HepG2 (cell line): Measurements from ENCODE around the gene GRAMD1A. TPM values are rescaled to one million over a fixed set of nuclear protein-coding genes. Genes with fewer than 3 reads are reported as not detected.

Source experiments
- ATAC-seq: fragments of 200-7000 bp; cut with Tn5 transposase; 3 replicates; pipeline ENCODE4 v1.9.1; 2020; ENCODE audit warnings: mild to moderate bottlenecking, moderate library complexity
- BruUV-seq: library from RNA; stranded (reverse); fragments of 400-500 nt; replicated peaks from 2 replicates; lab custom pipeline; 2021; lab: Mats Ljungman, UMichigan
- CTCF ChIA-PET: fragments of 300-600 bp; formaldehyde crosslinking; extraction: SDS; loops from one replicate; lab custom pipeline; 2021; ENCODE audit warnings: low total read pairs, inconsistent platforms, low intra/inter-chr PET ratio; lab: Yijun Ruan, JAX
- POLR2A ChIA-PET: fragments of 350-600 bp; sonication (Branson Sonifier 250); formaldehyde crosslinking; loops from one replicate; lab custom pipeline; 2020; ENCODE audit warnings: antibody characterized with exemption, inconsistent platforms; lab: Yijun Ruan, JAX
- DNase-seq: peaks from one replicate; pipeline ENCODE4 v3.0.0-alpha.2; 2015; ENCODE audit warnings: low spot score
- FAIRE-seq: peaks from 3 replicates; lab custom pipeline; 2011; peaks lifted over from hg19 to GRCh38; lab: Jason Lieb, UNC
- H2AFZ ChIP-seq: one replicate; pipeline ENCODE4 v1.6.1; 2011; ENCODE audit warnings: low read length, inconsistent platforms
- H3K27ac ChIP-seq: fragments of 300-600 bp; 3 replicates; pipeline ENCODE4 v1.8.0; 2011; ENCODE audit warnings: mixed run types, mild to moderate bottlenecking, mixed read lengths, low read length, inconsistent platforms; ENCODE audit not compliant: insufficient read depth; ENCODE audit errors: extremely low read length
- H3K27me3 ChIP-seq, 2 experiments: fragments of 200-600 bp in 1 of 2; 2 replicates in 1 of 2; 3 replicates in 1 of 2; pipeline versions ENCODE4 v1.6.0 to v1.8.0; 2011; ENCODE audit warnings: low read length in 2 of 2, mild to moderate bottlenecking in 2 of 2, moderate library complexity in 2 of 2, inconsistent platforms in 1 of 2; ENCODE audit not compliant: insufficient read depth in 2 of 2, control insufficient read depth in 1 of 2
- H3K36me3 ChIP-seq, 2 experiments: fragments of 200-600 bp in 1 of 2; replicated peaks in 1 of 2; 2 replicates in 1 of 2; 3 replicates in 1 of 2; pipeline versions ENCODE4 v1.5.1 to v1.8.0; 2011; ENCODE audit warnings: low read length in 2 of 2, inconsistent platforms in 1 of 2; ENCODE audit not compliant: insufficient read depth in 2 of 2, control insufficient read depth in 1 of 2
- H3K4me1 ChIP-seq: 2 replicates; pipeline ENCODE4 v1.5.1; 2012; ENCODE audit warnings: low read length, inconsistent platforms; ENCODE audit not compliant: insufficient read depth
- H3K4me2 ChIP-seq: 2 replicates; pipeline ENCODE4 v1.6.0; 2011; ENCODE audit warnings: low read depth, low read length, inconsistent platforms
- H3K4me3 ChIP-seq, 3 experiments: fragments of 200-600 bp in 1 of 3; sonication (generic), shearing (Covaris generic) in 1 of 3; replicated peaks in 1 of 3; 2 replicates each; pipeline ENCODE4 v1.5.1; 2011 to 2016; ENCODE audit warnings: low read length in 3 of 3, inconsistent platforms in 2 of 3, low read depth in 2 of 3, mild to moderate bottlenecking in 2 of 3, control low read depth in 1 of 3, mixed read lengths in 1 of 3; ENCODE audit not compliant: insufficient read depth in 1 of 3
- H3K79me2 ChIP-seq: one replicate; pipeline ENCODE4 v1.6.1; 2011; ENCODE audit warnings: low read length, inconsistent platforms; ENCODE audit not compliant: insufficient read depth
- H3K9ac ChIP-seq: 2 replicates; pipeline ENCODE4 v1.6.0; 2011; ENCODE audit warnings: mild to moderate bottlenecking, low read depth, low read length, inconsistent platforms; ENCODE audit not compliant: insufficient read depth
- H3K9me3 ChIP-seq: 2 replicates; pipeline ENCODE4 v1.5.1; 2012; ENCODE audit warnings: mild to moderate bottlenecking, low read length
- H4K20me1 ChIP-seq: 2 replicates; pipeline ENCODE4 v1.6.0; 2011; ENCODE audit warnings: inconsistent platforms, mild to moderate bottlenecking, low read length, moderate library complexity; ENCODE audit not compliant: insufficient read depth
- POLR2A ChIP-seq, 2 experiments: IDR thresholded peaks; 2 replicates each; pipeline ENCODE4 v1.6.1; 2011; ENCODE audit warnings: low read depth in 2 of 2, low read length in 2 of 2, mild to moderate bottlenecking in 1 of 2, moderate library complexity in 1 of 2; ENCODE audit not compliant: insufficient read depth in 1 of 2
- SMAD9 ChIP-seq: sonication (generic); formaldehyde crosslinking; IDR thresholded peaks from 2 replicates; pipeline ENCODE4 v1.5.1; 2020; ENCODE audit warnings: mild to moderate bottlenecking, missing genetic modification reagents
- TAF15 ChIP-seq: fragments of 200-400 bp; formaldehyde crosslinking; IDR thresholded peaks from one replicate; pipeline ENCODE4 v1.6.1; 2018; ENCODE audit warnings: mild to moderate bottlenecking, low read depth, low read length; ENCODE audit not compliant: poor library complexity, severe bottlenecking
- TEAD2 ChIP-seq: sonication (generic); formaldehyde crosslinking; IDR thresholded peaks from 2 replicates; pipeline ENCODE4 v1.9.0; 2021; ENCODE audit warnings: missing genetic modification reagents
- TOE1 ChIP-seq: sonication (generic); formaldehyde crosslinking; IDR thresholded peaks from 2 replicates; pipeline ENCODE4 v1.4.0; 2020; ENCODE audit warnings: mild to moderate bottlenecking, missing genetic modification reagents
- WGBS: methylation state at CpG from one replicate; pipeline ENCODE4 v1.1.6; 2017; ENCODE audit warnings: low lambda C conversion rate; 5-methylcytosine and 5-hydroxymethylcytosine counted together
- in situ Hi-C: cut with HindIII; loops from 2 replicates; pipeline ENCODE4 v1.10.0; 2017; ENCODE audit warnings: low pct_unique_long_range_greater_than_20kb; ENCODE audit not compliant: extremely low pct_ligation_motif_present
- intact Hi-C: fragments of 100-400 bp; cut with micrococcal nuclease; formaldehyde crosslinking; loops from one replicate; pipeline ENCODE4 v1.10.0; 2022; ENCODE audit not compliant: unreplicated experiment
- polyA plus RNA-seq, 8 experiments: library from polyadenylated mRNA; depleted of rRNA in 3 of 8; stranded (reverse) in 7 of 8; unstranded in 1 of 8; fragments of >200 nt; fragmentation: Illumina TruSeq in 4 of 8; extraction: Trizol in 4 of 8; gene quantifications; 2 replicates each; pipeline versions ENCODE4 v1.2.1 to v1.2.3, GENCODE V29; 2011 to 2016; ENCODE audit warnings: low read depth in 4 of 8, missing spikeins in 1 of 8, mixed read lengths in 1 of 8; ENCODE audit not compliant: insufficient read depth in 1 of 8
- total RNA-seq, 5 experiments: library from RNA; depleted of rRNA; stranded (reverse); fragments of >200 nt; fragmentation: Illumina TruSeq; extraction: Trizol; gene quantifications; 2 replicates each; pipeline ENCODE4 v1.2.3, GENCODE V29; 2016; ENCODE audit warnings: low read depth in 1 of 5

Gene GRAMD1A
- total and polyA plus RNA-seq, 2 of the 13 experiments (the other 11 are each of a cell fraction or from before 2014, with no cell fraction given), result 14.7 to 181 TPM

- no peak for TF ChIP-seq SMAD9
- TF ChIP-seq TEAD2, result no peak
- TF ChIP-seq TAF15, result no peak
Measured at GRCh38 chr19:35009424-35010415, 9.6 kb downstream of the GRAMD1A start (continued).

- no peak overlapping the region for H3K27ac ChIP-seq
- no peak overlapping the region for H2AFZ ChIP-seq
- ChIA-PET POLR2A (no interaction called here), CTCF (interaction anchor here (3.4 kb wide), 1 partner anchor 38 kb away, joined by 99 read pairs; no protein-coding TSS in a partner anchor)
- H3K4me2 ChIP-seq, result no peak overlapping the region
- no peak overlapping the region for H3K4me3 ChIP-seq
- in situ Hi-C loops (loop anchor here (5.0 kb wide), 1 partner anchor 39 kb away; no protein-coding TSS in a partner anchor), intact Hi-C loops (no loop called here)
- H4K20me1 ChIP-seq, result peaks cover 19% of the 10 kb centered on the region; the same call in 1 of the 2 replicates
- peaks cover 4% of the 10 kb centered on the region for H3K79me2 ChIP-seq
- FAIRE-seq (no peak), ATAC-seq (no peak), DNase-seq (no peak)
- 96% methylated on average over 10 of the region's 13 CpGs for WGBS
- peaks cover 22% of the 10 kb centered on the region for H3K4me1 ChIP-seq
- no peaks in the 10 kb centered on the region for H3K9me3 ChIP-seq
- H3K9ac ChIP-seq, result no peak overlapping the region
- H3K36me3 ChIP-seq, result peaks cover 26 to 59% of the 10 kb centered on the region in 2 experiments
- no TSS peak for BruUV-seq
- H3K27me3 ChIP-seq, result no peaks in the 10 kb centered on the region
- no peak for TF ChIP-seq TOE1
- 0 out of 4 replicates have a peak, but pooled peaks of 1 of the 2 experiments have one; percentile 22 for TF ChIP-seq POLR2A (IDR thresholded peaks at IDR 0.05; ENCODE audit: insufficient read depth in 1 of 2, low read depth in 2 of 2, low read length in 2 of 2)
Measured at GRCh38 chr19:35011091-35011689, 11.1 kb downstream of the GRAMD1A start.
